Measurements from ENCODE around the gene AKAP7.

GRCh38 chr6:131101911-131102680 is 33.2 kb upstream of the AKAP7 start:
- TF ChIP-seq POLR2A (IDR thresholded peaks at IDR 0.05; ENCODE audit: low read depth, low read length) = no peak
- no peak for TF ChIP-seq CTCF (IDR thresholded peaks at IDR 0.05; ENCODE audit: extremely low read depth in 1 of 2, insufficient read depth in 1 of 2, low read depth in 1 of 2, low read length in 2 of 2)
- TF ChIP-seq EZH2 (IDR thresholded peaks at IDR 0.05; ENCODE audit: borderline replicate concordance, low read depth, low read length, severe bottlenecking) = no peak
- no peak for TF ChIP-seq MYC (IDR thresholded peaks at IDR 0.05; ENCODE audit: low read depth, low read length)
- no peak for TF ChIP-seq MAX (IDR thresholded peaks at IDR 0.05; ENCODE audit: insufficient read depth, insufficient read length)
- TF ChIP-seq POLR2AphosphoS5 (IDR thresholded peaks at IDR 0.05; ENCODE audit: insufficient read depth, low read depth, low read length) = peak; percentile 53
- TF ChIP-seq GATA2 (IDR thresholded peaks at IDR 0.05; ENCODE audit: insufficient read depth, insufficient read length, low read depth, low read length) = peak; percentile 69
